ENCODE data around the gene EPS8L3. TPM values are rescaled to one million over a fixed set of nuclear protein-coding genes. Genes with fewer than 3 reads are reported as not detected.
A peak's percentile ranks its signal among the peaks of the same experiment; 100 is the strongest.

EPS8L3 gene
- not detected in 2 replicates for total RNA-seq (2012; rRNA removed)

GRCh38 chr1:109763646-109764415, at the start of gene EPS8L3:
Gene EPS8L3, minus strand, starts transcription at chr1:109763923. Its CDS starts 2,174 bp downstream, at chr1:109761749.
- no peaks in the 10 kb centered on the region for H3K36me3 ChIP-seq (ENCODE audit: insufficient read depth, low read length)
- H3K4me1 ChIP-seq (ENCODE audit: control insufficient read depth, insufficient read depth, low read length) = no peaks in the 10 kb centered on the region
- no peak within 1 kb of the TSS for H3K9ac ChIP-seq (ENCODE audit: low read depth, low read length)
- peaks cover 17% of the 10 kb centered on the region for H3K27me3 ChIP-seq (ENCODE audit: control insufficient read depth, insufficient read depth, low read length)
- H3K9me3 ChIP-seq (replicated peaks; ENCODE audit: low read length) = no peaks in the 10 kb centered on the region
- no peak within 1 kb of the TSS for H3K4me3 ChIP-seq (ENCODE audit: low read length)
- H3K4me2 ChIP-seq (ENCODE audit: low read length) = no peak within 1 kb of the TSS

GRCh38 chr1:109812691-109813393, 49.1 kb upstream of the EPS8L3 start:
- Histone ChIP-seq H3K9me3 (replicated peaks; ENCODE audit: low read length) (peaks cover 5% of the 10 kb centered on the region), H3K9ac (ENCODE audit: low read depth, low read length) (no peak overlapping the region), H3K36me3 (ENCODE audit: insufficient read depth, low read length) (no peaks in the 10 kb centered on the region), H3K27me3 (ENCODE audit: control insufficient read depth, insufficient read depth, low read length) (no peaks in the 10 kb centered on the region), H3K4me1 (ENCODE audit: control insufficient read depth, insufficient read depth, low read length) (peaks cover 8% of the 10 kb centered on the region), H3K4me2 (ENCODE audit: low read length) (no peak overlapping the region), H3K4me3 (ENCODE audit: low read length) (no peak overlapping the region)

GRCh38 chr1:109808703-109809102, 45.0 kb upstream of the EPS8L3 start:
- Histone ChIP-seq H3K4me2 (ENCODE audit: low read length) (no peak overlapping the region), H3K36me3 (ENCODE audit: insufficient read depth, low read length) (no peaks in the 10 kb centered on the region), H3K9ac (ENCODE audit: low read depth, low read length) (no peak overlapping the region), H3K9me3 (replicated peaks; ENCODE audit: low read length) (no peaks in the 10 kb centered on the region), H3K4me3 (ENCODE audit: low read length) (no peak overlapping the region), H3K4me1 (ENCODE audit: control insufficient read depth, insufficient read depth, low read length) (peaks cover 39% of the 10 kb centered on the region), H3K27me3 (ENCODE audit: control insufficient read depth, insufficient read depth, low read length) (no peaks in the 10 kb centered on the region)

- H3K9me3 ChIP-seq (replicated peaks; ENCODE audit: low read length) = no peaks in the 10 kb centered on the region
- H3K4me3 ChIP-seq (ENCODE audit: low read length) = no peak overlapping the region
- H3K4me1 ChIP-seq (ENCODE audit: control insufficient read depth, insufficient read depth, low read length) = peaks cover 45% of the 10 kb centered on the region
- no peaks in the 10 kb centered on the region for H3K27me3 ChIP-seq (ENCODE audit: control insufficient read depth, insufficient read depth, low read length)
- no peaks in the 10 kb centered on the region for H3K36me3 ChIP-seq (ENCODE audit: insufficient read depth, low read length)
- H3K4me2 ChIP-seq (ENCODE audit: low read length) = no peak overlapping the region
- no peak overlapping the region for H3K9ac ChIP-seq (ENCODE audit: low read depth, low read length)
Observed at GRCh38 chr1:109807822-109808680, 44.3 kb upstream of the EPS8L3 start.

- Histone ChIP-seq H3K9ac (ENCODE audit: low read depth, low read length) (no peak overlapping the region), H3K27me3 (ENCODE audit: control insufficient read depth, insufficient read depth, low read length) (no peaks in the 10 kb centered on the region), H3K4me2 (ENCODE audit: low read length) (no peak overlapping the region), H3K9me3 (replicated peaks; ENCODE audit: low read length) (no peaks in the 10 kb centered on the region), H3K4me1 (ENCODE audit: control insufficient read depth, insufficient read depth, low read length) (peaks cover 51% of the 10 kb centered on the region), H3K36me3 (ENCODE audit: insufficient read depth, low read length) (no peaks in the 10 kb centered on the region), H3K4me3 (ENCODE audit: low read length) (no peak overlapping the region)
Observed at GRCh38 chr1:109807402-109807801, 43.7 kb upstream of the EPS8L3 start.

GRCh38 chr1:109806733-109807400, 43.1 kb upstream of the EPS8L3 start:
- Histone ChIP-seq H3K9ac (ENCODE audit: low read depth, low read length) (no peak overlapping the region), H3K9me3 (replicated peaks; ENCODE audit: low read length) (no peaks in the 10 kb centered on the region), H3K36me3 (ENCODE audit: insufficient read depth, low read length) (no peaks in the 10 kb centered on the region), H3K27me3 (ENCODE audit: control insufficient read depth, insufficient read depth, low read length) (no peaks in the 10 kb centered on the region), H3K4me2 (ENCODE audit: low read length) (no peak overlapping the region), H3K4me1 (ENCODE audit: control insufficient read depth, insufficient read depth, low read length) (peaks cover 51% of the 10 kb centered on the region), H3K4me3 (ENCODE audit: low read length) (no peak overlapping the region)

- Histone ChIP-seq H3K9ac (ENCODE audit: low read depth, low read length) (no peak overlapping the region), H3K36me3 (ENCODE audit: insufficient read depth, low read length) (no peaks in the 10 kb centered on the region), H3K9me3 (replicated peaks; ENCODE audit: low read length) (no peaks in the 10 kb centered on the region), H3K4me3 (ENCODE audit: low read length) (no peak overlapping the region), H3K4me2 (ENCODE audit: low read length) (no peak overlapping the region), H3K27me3 (ENCODE audit: control insufficient read depth, insufficient read depth, low read length) (no peaks in the 10 kb centered on the region), H3K4me1 (ENCODE audit: control insufficient read depth, insufficient read depth, low read length) (peaks cover 51% of the 10 kb centered on the region)
Observed at GRCh38 chr1:109805486-109806165, 41.9 kb upstream of the EPS8L3 start.

- Histone ChIP-seq H3K4me2 (ENCODE audit: low read length) (no peak overlapping the region), H3K9ac (ENCODE audit: low read depth, low read length) (no peak overlapping the region), H3K4me1 (ENCODE audit: control insufficient read depth, insufficient read depth, low read length) (peaks cover 51% of the 10 kb centered on the region)
Observed at GRCh38 chr1:109804660-109805059, 40.9 kb upstream of the EPS8L3 start.

GRCh38 chr1:109803901-109804331, 40.2 kb upstream of the EPS8L3 start:
- H3K9ac ChIP-seq (ENCODE audit: low read depth, low read length) = no peak overlapping the region
- no peak overlapping the region for H3K4me3 ChIP-seq (ENCODE audit: low read length)
- peaks cover 51% of the 10 kb centered on the region for H3K4me1 ChIP-seq (ENCODE audit: control insufficient read depth, insufficient read depth, low read length)
- no peaks in the 10 kb centered on the region for H3K27me3 ChIP-seq (ENCODE audit: control insufficient read depth, insufficient read depth, low read length)
- peak overlapping the region; percentile 37 for H3K4me2 ChIP-seq (ENCODE audit: low read length)
- no peaks in the 10 kb centered on the region for H3K36me3 ChIP-seq (ENCODE audit: insufficient read depth, low read length)
- H3K9me3 ChIP-seq (replicated peaks; ENCODE audit: low read length) = no peaks in the 10 kb centered on the region

More at GRCh38 chr1:109804660-109805059, 40.9 kb upstream of the EPS8L3 start:
- H3K27me3 ChIP-seq (ENCODE audit: control insufficient read depth, insufficient read depth, low read length) = no peaks in the 10 kb centered on the region
- no peaks in the 10 kb centered on the region for H3K36me3 ChIP-seq (ENCODE audit: insufficient read depth, low read length)
- H3K9me3 ChIP-seq (replicated peaks; ENCODE audit: low read length) = no peaks in the 10 kb centered on the region
- H3K4me3 ChIP-seq (ENCODE audit: low read length) = no peak overlapping the region

GRCh38 chr1:109802901-109803561, 39.3 kb upstream of the EPS8L3 start:
- H3K4me2 ChIP-seq (ENCODE audit: low read length) = no peak overlapping the region
- peaks cover 45% of the 10 kb centered on the region for H3K4me1 ChIP-seq (ENCODE audit: control insufficient read depth, insufficient read depth, low read length)
- H3K27me3 ChIP-seq (ENCODE audit: control insufficient read depth, insufficient read depth, low read length) = no peaks in the 10 kb centered on the region
- H3K9me3 ChIP-seq (replicated peaks; ENCODE audit: low read length) = no peaks in the 10 kb centered on the region
- no peaks in the 10 kb centered on the region for H3K36me3 ChIP-seq (ENCODE audit: insufficient read depth, low read length)
- H3K4me3 ChIP-seq (ENCODE audit: low read length) = no peak overlapping the region
- H3K9ac ChIP-seq (ENCODE audit: low read depth, low read length) = no peak overlapping the region

All from skeletal muscle satellite cell (primary cell).